Activated CD4-positive, CD25-positive, alpha-beta regulatory T cell treated with anti-CD3 and anti-CD28 coated beads, Interleukin-2, amount 50 U/mL, for 16 hours (primary cell): Measurements from ENCODE around the gene METTL6.
"Not testable (repeated sequence)": the region's sequence is repeated elsewhere in the genome, so short reads cannot be mapped to it uniquely, and the experiment has no call there.

Source experiments
- DNase-seq: peaks from one replicate; pipeline ENCODE4 v3.0.0-alpha.2; 2020; ENCODE audit warnings: low read depth, low spot score

The METTL6 gene, protein sequence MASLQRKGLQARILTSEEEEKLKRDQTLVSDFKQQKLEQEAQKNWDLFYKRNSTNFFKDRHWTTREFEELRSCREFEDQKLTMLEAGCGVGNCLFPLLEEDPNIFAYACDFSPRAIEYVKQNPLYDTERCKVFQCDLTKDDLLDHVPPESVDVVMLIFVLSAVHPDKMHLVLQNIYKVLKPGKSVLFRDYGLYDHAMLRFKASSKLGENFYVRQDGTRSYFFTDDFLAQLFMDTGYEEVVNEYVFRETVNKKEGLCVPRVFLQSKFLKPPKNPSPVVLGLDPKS

GRCh38 chr3:15427182-15427880 lies at the start of gene METTL6, which contains the start of gene EAF1:
METTL6 (minus strand) TSS chr3:15427544; CDS start chr3:15426511, 1,033 bp downstream.
EAF1 (plus strand) TSS chr3:15427598; CDS start chr3:15427780, 182 bp downstream.
- DNase-seq: peak; percentile 75

GRCh38 chr3:15476378-15476777 lies 49.0 kb upstream of the METTL6 start:
- DNase-seq: no peak

DNA sequence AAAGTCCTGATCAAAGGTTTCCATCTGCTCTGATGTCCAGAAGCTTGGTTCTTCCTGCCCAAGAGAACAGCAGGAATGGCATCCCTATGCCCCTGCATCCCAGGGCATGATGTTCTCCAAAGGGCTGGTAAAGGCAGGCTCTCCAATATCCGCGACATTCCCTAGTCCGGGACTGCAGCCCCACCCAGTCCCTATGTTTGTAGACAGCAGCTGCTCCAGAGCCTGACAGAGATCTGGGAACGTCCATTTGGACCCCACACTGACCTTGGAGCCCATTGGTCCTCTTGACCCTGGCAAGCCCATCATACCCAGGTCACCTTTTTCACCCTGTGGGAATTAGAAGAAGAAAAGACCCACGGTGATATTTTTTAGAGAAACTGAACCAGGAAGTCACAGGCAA lies 47.8 kb upstream of the METTL6 start:
- DNase-seq: no peak

DNA sequence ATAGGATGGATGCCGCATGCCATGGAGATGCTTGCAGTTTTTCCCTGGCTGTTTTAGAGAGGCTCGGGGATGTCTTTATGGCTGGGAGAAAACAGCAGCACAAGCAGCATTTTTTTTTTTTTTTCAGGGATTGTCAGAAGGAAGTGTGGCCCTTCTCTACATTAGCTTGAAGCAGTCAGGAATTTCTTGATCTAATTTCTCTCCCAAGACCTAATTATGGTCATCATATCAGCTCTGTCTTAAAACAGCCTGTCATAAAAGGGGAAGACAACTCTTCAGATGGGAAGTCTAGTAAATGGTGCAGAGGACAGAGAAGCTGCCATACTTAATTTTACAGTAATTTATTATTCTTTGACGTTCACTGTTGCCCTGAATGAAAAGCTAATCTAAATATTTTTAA lies 44.5 kb upstream of the METTL6 start:
- DNase-seq: no peak

GRCh38 chr3:15470849-15471248 lies 43.5 kb upstream of the METTL6 start:
- DNase-seq: no peak

GRCh38 chr3:15470261-15470660 lies 42.9 kb upstream of the METTL6 start:
- DNase-seq: no peak

GRCh38 chr3:15467227-15468181 lies 40.2 kb upstream of the METTL6 start:
- no peak for DNase-seq

DNA sequence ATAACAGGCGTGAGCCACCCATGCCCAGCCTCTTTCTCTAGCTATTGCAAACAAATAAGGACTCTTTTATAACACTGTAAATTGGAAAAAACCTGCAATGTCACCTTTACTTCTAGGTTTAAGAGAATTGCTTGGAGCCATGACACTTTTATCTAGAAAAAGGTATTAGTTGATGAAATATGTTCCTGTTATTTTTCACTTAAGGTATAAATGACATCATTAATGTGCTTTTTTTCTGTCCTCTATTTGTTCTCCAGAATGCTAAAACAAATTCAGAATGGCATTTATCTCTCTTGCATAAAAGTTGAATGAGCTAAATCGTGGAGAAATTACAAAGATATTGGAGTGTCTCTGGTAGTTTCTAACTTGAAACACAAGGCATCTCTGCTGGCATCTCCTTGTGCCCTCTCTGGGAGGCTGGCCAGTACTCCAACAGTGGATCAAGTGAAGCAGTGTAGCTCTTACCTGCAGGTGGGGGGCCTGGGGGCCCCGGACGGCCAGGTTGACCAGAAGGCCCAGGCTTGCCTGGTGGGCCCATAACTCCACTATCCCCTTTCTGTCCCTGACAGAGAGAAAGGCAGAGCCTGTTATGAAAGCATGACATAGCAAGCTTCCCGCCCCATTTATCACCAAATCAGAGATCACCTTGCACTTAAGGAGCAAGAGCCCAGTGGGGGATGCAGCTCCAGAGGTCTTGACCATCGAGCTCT lies 38.7 kb upstream of the METTL6 start:
- DNase-seq: no peak

GRCh38 chr3:15462451-15462850 lies 35.1 kb upstream of the METTL6 start:
- DNase-seq: no peak

GRCh38 chr3:15460891-15461531 lies 33.7 kb upstream of the METTL6 start:
- no peak for DNase-seq

GRCh38 chr3:15458212-15458780 lies 31.0 kb upstream of the METTL6 start:
- no peak for DNase-seq

GRCh38 chr3:15456915-15457314 lies 29.6 kb upstream of the METTL6 start:
- DNase-seq: not testable (repeated sequence)

DNA sequence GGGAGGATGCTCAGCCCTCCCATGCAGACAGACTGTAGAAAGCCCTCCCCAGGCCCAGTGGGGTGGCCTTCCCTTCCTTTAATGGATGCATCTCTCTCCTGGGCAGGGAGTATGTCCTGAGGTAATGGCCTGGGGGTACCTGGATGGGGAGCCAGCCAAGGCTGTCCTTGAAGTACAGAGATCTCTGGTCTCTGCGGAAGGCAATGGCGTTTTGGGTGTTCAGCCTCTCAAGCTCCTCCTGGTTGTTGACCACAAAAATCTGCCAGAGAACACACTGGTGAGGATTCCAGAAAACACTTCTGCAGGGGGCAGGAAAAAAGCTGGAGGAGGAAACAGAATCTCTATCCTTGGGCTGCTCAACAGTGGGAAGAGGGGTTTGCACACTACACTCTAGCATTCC lies 29.0 kb upstream of the METTL6 start:
- DNase-seq: no peak

DNA sequence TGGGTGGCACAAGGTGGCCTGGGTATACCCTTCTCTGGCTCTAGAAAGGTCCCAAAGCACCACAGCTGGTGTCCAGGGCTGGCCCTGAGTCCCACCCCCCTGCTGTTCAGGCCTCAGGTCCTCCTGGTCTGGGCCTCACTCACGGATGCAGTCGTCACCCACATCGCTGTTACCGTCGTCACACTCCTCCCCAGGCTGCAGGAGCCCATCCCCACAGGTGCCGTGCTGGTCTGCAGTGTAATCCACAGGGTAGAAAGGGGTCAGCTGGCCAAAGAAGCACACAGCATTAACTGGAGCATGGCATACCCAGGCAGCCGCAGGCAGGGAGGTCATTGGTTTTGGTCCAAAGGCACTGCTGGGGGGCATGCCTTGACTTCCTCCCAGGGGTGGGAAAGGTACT lies 28.4 kb upstream of the METTL6 start:
- no peak for DNase-seq

GRCh38 chr3:15454965-15455364 lies 27.6 kb upstream of the METTL6 start:
- no peak for DNase-seq

- no peak for DNase-seq
These were observed 26.8 kb upstream of the METTL6 start for GRCh38 chr3:15453991-15454625.

- DNase-seq: no peak
These were observed 26.2 kb upstream of the METTL6 start for GRCh38 chr3:15453501-15453900.

DNA sequence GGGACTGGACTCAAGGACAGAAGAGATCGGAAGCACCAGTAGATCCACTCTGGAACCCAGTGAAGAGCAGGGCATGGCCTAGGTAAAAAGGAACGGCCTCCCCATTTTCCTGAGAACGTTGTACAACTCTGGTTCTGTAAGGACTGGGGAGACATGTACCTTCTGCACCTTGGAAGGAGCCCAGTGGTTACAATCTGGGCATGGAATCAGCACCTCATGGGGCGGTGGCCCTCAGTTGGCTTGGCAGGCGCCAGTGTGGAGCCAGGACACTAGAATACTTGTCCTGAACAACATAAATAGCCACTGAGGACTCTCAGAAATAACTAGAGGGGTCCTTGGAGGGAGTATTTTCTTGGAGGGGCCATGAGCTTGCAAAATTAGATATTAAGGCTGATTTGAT lies 25.6 kb upstream of the METTL6 start:
- DNase-seq: no peak

- no peak for DNase-seq
These were observed 24.8 kb upstream of the METTL6 start for GRCh38 chr3:15452156-15452555.
